Erythroblast (primary cell): ENCODE results near the gene SLC26A3.

Experiments used
- GATA1 ChIP-seq: IDR thresholded peaks from 2 replicates; pipeline ENCODE4 v1.6.1; 2011; ENCODE audit warnings: low read depth, mild to moderate bottlenecking, control low read depth, low read length, moderate library complexity
- POLR2A ChIP-seq: IDR thresholded peaks from 2 replicates; pipeline ENCODE4 v1.6.1; 2011; ENCODE audit warnings: mild to moderate bottlenecking, low read length

DNA sequence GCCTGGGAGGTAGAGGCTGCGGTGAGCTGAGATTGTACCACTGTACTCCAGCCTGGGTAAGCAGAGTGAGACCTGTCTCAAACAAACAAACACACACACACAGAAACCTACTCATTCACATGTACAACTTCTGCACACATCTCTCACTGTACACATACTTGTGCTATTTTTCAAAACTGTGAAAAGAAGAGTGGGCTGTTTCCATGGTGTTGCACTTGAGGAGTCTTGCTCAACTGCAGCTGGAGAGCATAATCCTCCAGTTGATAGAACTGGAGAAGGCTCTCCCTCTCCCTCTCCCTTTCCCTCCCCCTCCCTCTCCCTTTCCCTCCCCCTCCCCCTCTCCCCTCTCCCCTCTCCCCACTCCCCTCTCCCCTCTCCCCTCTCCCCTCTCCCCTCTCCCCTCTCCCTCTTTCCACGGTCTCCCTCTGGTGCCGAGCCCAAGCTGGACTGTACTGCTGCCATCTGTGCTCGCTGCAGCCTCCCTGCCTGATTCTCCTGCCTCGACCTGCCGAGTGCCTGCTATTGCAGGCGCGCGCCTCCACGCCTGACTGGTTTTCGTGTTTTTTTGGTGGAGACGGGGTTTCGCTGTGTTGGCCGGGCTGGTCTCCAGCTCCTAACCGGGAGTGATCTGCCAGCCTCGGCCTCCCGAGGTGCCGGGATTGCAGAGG, 44.3 kb upstream of the SLC26A3 start:
- TF ChIP-seq POLR2A: no peak
- no peak for TF ChIP-seq GATA1
